Measurements from ENCODE around the gene ZNF24. TPM values are rescaled to one million over a fixed set of nuclear protein-coding genes. Genes with fewer than 3 reads are reported as not detected.

The ZNF24 gene
- total and polyA plus RNA-seq, 11 donors: 11.5 to 53.3 (median 45.1) TPM

DNA sequence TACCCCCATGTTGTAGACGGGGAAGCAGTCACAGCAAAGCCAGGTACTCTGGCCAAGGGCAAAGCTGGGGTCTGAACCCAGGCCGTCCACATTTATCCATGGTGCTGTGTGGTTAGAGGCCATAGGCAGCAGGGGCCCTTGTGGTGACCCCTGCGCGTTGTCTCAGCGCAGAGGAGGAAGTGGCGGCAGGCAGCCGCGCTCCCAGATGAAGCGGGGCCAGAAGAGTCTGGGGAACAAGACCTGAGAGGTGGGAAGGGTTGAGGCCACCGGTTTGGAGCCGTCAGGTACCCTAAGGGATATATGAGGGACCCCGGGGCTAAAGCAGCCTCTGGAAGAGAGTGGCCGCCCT is 32.1 kb upstream of the ZNF24 start:
- Histone ChIP-seq H3K4me1 (peaks cover 0 to 12% (median 0%) of the 10 kb centered on the region in 12 donors), H3K36me3 (no peaks in the 10 kb centered on the region), H3K4me3 (peak overlapping the region; percentile 60 to 97 (median 83)), H3K27ac (peak overlapping the region in 3 of 12 donors; percentile 30 to 77 (median 67)), H3K27me3 (peaks cover 0 to 3% (median 0%) of the 10 kb centered on the region in 9 donors), H3K9me3 (no peaks in the 10 kb centered on the region)
- intact Hi-C loops (cut with DNase I): loop anchor here in 1 of 10 donors (10.0 kb wide), 1 partner anchor 62 kb away; no protein-coding TSS in a partner anchor
- WGBS, 4 donors: 21 to 41% (median 22%) methylated on average over 12 to 13 of the region's 13 CpGs
- peak; percentile 13 to 64 (median 31) for DNase-seq
- TF ChIP-seq CTCF (IDR thresholded peaks at IDR 0.05) (no peak), POLR2A (IDR thresholded peaks at IDR 0.05) (no peak)
- ATAC-seq: peak in 3 of 4 donors; percentile 41 to 64 (median 60)

DNA sequence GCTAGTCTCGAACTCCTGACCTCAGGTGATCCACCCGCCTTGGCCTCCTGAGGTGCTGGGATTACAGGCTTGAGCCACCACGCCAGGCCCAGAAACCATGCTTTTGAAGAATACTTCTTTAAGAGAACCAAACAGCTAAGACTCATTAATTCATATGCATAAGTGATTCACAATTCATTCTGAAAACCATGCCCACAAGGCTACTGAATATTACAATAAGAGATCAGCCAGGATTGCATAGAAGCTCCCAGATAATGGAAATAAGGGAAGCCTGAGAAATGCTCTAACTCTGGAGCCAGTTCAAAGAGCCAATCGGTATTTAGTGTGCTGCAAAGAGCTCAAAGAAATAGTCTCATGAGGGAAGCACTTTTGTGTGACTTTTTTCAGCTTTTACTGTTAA is 30.5 kb upstream of the ZNF24 start:
- H3K27me3 ChIP-seq: peaks cover 0 to 3% (median 0%) of the 10 kb centered on the region in 9 donors
- H3K9me3 ChIP-seq: no peaks in the 10 kb centered on the region
- H3K4me3 ChIP-seq: no peak overlapping the region
- ATAC-seq: no peak
- DNase-seq: no peak
- H3K27ac ChIP-seq: no peak overlapping the region
- H3K4me1 ChIP-seq: peaks cover 0 to 12% (median 0%) of the 10 kb centered on the region in 12 donors
- WGBS, 4 donors: 93 to 96% (median 95%) methylated on average over 4 of the region's 4 CpGs
- no peaks in the 10 kb centered on the region for H3K36me3 ChIP-seq
- TF ChIP-seq POLR2A (IDR thresholded peaks at IDR 0.05) (no peak), CTCF (IDR thresholded peaks at IDR 0.05) (no peak)
- intact Hi-C loops (cut with DNase I): loop anchor here in 1 of 10 donors (10.0 kb wide), 1 partner anchor 60 kb away; no protein-coding TSS in a partner anchor

DNA sequence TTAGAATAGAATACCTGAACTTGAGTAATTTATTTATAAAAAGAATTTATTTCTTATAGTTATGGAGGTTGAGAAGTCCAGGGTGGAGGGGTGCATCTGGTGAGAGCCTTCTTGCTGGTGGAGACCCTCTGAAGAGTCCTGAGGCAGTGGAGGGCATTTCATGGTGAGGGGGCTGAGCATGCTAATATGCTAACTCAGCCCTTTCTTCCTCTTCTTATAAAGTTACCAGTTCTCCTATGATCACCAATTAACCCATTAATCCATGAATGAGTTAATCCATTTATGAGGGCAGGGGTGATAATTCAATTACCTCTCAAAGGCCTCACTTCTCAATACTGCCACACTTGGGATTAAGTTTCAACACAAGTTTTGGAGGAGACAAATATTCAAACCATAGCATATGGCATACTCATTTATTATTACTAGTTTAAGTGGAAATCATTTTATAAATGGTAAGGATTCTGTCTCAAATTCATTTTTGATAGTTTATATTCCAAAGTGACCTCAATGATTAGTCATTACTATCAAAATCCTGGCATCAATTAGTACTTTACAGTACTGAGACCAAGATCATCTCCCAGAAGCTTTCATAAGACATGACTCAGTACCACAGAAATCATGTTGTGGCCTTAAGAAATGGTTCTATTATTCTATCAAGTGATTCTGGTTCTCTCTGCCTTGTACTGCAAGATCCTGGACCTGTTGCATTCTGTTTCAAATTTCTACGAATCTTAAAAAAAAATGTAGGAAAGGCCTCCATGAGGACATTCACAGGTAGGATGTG is 27.4 kb upstream of the ZNF24 start:
- WGBS, 4 donors: 88 to 96% (median 96%) methylated on average over 1 of the region's 1 CpG
- DNase-seq: no peak
- intact Hi-C loops (cut with DNase I): loop anchor here in 1 of 10 donors (10.0 kb wide), 1 partner anchor 57 kb away; no protein-coding TSS in a partner anchor
- no peaks in the 10 kb centered on the region for H3K9me3 ChIP-seq
- no peak overlapping the region for H3K27ac ChIP-seq
- H3K4me1 ChIP-seq: peaks cover 0 to 5% (median 0%) of the 10 kb centered on the region in 12 donors
- no peak overlapping the region for H3K4me3 ChIP-seq
- H3K27me3 ChIP-seq: no peaks in the 10 kb centered on the region
- ATAC-seq: no peak
- TF ChIP-seq CTCF (IDR thresholded peaks at IDR 0.05) (no peak), POLR2A (IDR thresholded peaks at IDR 0.05) (no peak)
- H3K36me3 ChIP-seq: peaks cover 0 to 10% (median 0%) of the 10 kb centered on the region in 9 donors

DNA sequence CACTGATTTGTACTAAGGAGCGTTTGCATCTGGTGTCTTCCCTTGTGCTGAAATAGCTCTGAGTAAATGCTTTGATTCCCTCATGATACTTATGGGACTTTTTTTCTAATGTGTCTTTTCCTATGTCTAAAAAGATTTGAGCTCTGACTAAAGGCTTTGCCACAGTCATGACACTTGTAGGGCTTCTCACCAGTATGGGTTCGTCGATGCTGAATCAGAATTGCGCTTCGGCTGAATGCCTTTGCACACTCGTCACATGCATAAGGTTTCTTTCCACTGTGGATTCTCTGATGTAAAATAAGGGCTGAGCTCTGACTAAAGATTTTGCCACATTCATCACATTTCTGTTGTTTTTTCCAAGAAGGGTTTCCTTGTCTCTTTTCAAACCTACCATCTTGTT is 24.9 kb upstream of the ZNF24 start:
- H3K27ac ChIP-seq: no peak overlapping the region
- no peaks in the 10 kb centered on the region for H3K27me3 ChIP-seq
- intact Hi-C loops (cut with DNase I): no loop called here
- ATAC-seq (no peak), DNase-seq (no peak)
- H3K36me3 ChIP-seq: peaks cover 0 to 10% (median 0%) of the 10 kb centered on the region in 9 donors
- H3K4me3 ChIP-seq: no peak overlapping the region
- no peaks in the 10 kb centered on the region for H3K4me1 ChIP-seq
- TF ChIP-seq CTCF (IDR thresholded peaks at IDR 0.05) (no peak), POLR2A (IDR thresholded peaks at IDR 0.05) (no peak)
- 92 to 96% (median 95%) methylated on average over 6 of the region's 6 CpGs for WGBS, 4 donors
- no peaks in the 10 kb centered on the region for H3K9me3 ChIP-seq
